Stimulated activated CD4-positive, alpha-beta T cell treated with anti-CD3 and anti-CD28 coated beads, Interleukin-1b, Interleukin-23, amount 100 ng/mL, for 1 hour (primary cell): ENCODE measurements around the gene C9.
"Not testable (repeated sequence)": the region's sequence is repeated elsewhere in the genome, so short reads cannot be mapped to it uniquely, and the experiment has no call there.

Experiments
- DNase-seq, 2 donors: peaks; one replicate each; pipeline ENCODE4 v3.0.0-alpha.2; 2020; ENCODE audit warnings: low read depth in 2 of 2

The C9 gene

DNA sequence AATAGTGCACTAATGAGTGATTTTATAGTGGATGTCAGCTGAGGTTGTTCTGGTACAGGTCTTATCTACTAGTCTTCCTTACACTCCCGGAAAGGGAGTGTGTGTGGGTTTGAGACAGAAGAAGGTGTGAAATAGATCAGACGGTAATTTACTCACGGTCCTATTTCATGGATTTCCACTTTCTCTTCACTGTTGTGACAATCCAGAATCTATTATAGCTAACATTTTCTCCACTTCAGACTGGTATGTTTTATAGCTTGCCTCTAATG lies 7.0 kb upstream of the C9 start:
- no peak for DNase-seq

GRCh38 chr5:39370555-39371366 lies 6.5 kb upstream of the C9 start:
- no peak for DNase-seq

DNA sequence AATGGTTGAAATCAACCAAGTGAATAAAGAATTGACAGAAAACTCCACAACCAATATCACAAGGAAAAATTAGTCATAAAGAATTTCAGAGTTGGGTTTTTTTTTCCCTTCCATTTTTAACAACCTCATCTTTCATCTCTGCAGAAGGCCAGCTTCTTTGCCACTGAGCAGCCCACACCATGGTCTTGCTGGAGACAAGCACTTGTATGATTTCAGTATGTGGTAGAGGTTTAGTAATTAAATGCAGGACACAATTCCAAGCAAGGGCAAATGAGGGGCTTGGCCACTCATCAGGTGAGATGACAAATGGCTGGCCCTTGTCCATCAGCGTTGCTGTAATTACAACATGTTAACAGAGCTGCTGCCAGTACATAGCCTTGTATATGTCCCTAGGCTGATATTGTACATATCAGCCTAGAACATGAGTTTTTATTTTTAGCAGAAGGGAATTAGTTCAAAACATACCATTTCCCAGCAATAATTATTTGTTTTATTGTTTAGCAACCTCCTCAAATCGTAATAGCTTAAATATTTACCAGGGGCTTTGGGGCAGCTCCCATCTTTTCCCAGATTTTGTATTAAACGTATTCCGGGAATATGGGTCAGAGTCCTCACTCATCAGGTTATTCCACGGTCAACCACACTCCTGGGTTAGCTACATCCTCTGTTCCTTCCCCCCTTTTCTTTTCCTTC lies 5.0 kb upstream of the C9 start:
- no peak for DNase-seq

DNA sequence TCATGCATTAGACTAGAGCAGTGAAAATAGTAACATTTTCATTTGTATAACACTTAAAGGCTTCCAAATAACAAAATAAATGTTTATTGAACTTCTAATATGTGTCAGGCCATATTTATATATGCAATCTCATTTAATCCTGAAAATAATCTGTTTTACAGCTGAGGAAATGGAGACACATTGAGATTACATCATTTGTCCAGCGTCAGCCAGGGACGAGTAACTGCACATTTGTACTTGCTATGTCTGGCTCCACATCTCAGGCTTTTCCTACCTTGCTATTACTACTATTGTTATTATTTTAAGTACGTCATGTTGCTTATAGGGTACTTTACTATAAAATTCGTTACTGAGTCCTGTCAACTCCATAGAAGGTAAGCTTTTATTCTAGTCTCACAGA lies 3.8 kb upstream of the C9 start:
- no peak for DNase-seq

GRCh38 chr5:39367711-39368110 lies 3.4 kb upstream of the C9 start:
- DNase-seq: no peak

DNA sequence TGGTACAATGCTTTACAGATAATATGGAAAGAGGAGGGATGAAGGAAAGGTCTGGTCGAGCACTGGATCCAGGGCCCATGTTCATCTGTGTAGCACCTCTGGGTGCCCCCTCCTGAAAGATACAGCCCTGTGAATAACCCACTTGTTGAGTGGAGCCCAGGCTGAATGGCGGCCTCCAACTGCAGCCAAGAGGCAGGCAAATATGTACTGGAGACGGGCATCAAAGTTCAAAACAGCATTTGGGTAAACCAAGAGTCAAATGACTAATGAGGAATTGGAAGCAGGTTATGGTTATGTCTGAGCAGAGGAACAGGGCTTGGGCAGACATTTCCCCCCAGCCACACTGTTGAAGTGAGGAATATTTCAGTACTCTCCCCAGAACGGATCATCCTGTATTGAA lies 1.1 kb downstream of the C9 start:
- DNase-seq: no peak

DNA sequence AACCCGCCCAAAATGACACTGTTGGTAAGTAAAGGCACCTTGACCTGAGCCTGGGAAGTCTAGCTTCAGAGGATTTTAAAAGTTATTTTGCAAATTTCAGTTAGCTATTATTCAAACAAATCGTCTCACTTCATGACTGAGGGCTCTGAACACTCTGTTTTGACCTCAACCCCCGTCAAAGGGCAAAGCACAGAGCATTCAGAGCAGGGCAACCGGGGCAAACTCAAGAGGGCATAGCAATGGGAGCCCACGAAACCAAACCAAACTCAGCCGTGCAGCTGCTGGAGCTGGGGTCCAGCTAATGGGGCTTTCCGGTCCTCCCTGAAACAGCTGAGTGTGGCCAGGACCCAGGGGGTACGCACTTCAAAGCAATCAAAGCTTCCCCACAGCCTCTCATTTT lies 1.6 kb downstream of the C9 start:
- no peak for DNase-seq

DNA sequence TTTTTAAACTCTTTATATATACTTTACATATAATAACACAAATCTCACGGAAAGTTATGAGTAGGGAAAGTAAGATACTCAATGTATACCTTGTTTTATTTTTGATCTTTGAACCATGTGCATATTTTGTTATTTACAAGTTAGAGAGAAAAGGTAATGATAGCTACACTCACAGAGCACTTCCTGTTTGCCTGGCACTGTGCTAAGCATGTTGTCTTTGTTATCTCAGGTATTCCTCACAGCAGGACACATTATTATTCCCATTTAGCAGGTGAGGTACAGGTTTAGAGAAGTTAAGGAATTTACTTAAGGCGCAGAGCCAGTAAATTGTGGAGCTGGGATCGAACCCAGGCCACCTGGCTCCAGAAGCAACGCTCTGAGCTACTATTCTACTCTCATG lies 3.0 kb downstream of the C9 start:
- no peak for DNase-seq

DNA sequence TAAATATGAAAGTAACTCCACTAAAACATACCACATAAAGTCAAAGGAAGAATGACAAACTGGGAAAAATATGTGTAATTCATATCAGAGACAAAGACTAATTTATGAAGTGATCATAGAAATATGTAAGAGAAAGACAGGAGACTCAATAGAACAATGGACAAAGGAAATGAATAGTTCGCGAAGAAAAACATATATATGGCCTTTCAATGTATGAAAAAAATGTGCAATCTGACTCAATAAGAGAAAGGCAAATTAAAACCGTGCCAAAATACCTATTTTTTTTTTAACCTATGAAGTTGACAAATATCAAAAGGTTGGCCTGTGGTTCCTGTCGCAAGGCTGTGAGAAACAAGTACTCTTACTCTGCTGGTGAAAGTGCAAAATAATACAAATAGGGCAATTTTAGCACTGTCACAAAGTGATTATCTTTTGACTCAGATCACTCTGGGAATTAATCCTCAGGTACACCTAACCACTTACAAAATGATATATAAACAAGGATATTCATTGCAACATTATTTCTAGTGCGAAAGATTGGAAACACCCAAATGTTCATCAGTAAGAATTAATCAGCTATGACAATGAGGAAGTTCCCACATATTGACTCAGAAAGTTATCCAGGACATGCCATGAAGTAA lies 3.7 kb downstream of the C9 start:
- no peak for DNase-seq

DNA sequence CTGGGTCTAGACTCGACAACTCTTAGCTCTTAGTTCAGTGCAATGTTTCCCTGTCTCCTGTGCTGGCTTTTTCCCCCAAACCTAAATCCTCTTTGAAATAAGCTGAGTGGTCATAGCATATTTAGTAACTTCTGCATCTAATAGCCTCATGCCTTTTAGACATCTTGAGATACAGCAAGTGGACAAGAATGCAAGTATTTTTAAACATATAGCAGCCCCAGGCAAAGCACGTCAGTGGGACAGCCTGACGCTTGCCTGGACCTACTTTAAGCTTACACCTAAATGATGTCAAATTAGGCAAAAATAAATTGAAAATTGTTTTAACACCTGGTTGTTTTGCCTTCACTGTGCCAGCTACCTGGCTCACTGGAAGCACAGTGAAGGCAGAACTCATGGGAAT lies 8.0 kb downstream of the C9 start:
- DNase-seq: no peak

GRCh38 chr5:39355324-39355723 lies 9.0 kb downstream of the C9 start:
- DNase-seq: no peak

DNA sequence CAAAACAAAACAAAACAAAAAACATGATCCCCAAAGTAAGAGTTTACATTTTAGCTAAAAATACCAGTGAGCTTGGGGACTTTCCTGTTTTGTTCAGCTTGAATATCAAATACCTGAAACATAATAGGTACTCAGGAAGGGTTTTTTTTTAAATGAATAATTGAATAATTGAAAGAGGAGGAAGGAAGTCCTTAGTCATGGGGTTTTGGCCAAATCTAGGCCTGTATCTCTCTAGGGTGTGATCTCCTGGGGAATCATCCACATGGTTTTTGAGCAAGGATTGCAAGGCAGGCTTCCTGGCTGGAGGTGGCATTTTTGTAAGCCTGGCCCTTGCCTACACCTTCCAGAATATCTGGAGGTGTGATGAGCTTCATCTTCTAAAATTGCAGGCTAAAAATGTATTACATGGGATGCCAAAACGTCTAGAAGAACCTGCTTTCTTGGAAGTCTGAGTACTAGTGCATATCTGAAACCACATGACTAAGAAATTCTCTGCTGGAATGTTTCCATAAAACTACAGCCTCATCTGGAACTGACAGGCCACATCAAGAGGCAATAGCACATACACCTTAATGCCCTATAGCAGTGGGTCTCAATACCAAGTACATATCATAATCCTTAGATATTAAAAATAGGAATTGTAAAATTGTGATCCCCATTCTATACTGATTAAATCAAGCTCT lies 10.4 kb downstream of the C9 start:
- DNase-seq: no peak

DNA sequence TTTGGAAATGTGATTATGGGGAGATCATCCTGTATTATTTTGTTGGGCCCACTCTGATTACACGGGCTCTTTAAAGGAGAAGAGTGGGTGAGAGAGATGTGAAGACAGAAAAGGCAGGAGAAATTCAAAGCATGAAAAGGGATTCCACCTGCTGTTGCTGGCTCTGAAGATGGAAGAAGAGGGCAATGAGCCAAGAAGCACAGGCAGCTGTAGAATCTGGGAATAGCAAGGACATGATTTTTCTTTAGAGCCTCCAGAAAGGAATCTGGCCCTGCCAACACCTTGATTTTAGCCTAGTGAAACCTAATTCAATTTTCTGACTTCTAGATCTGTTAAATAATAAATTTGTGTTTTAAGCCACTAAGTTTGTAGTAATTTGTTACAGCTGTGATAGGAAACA lies 11.3 kb downstream of the C9 start:
- DNase-seq: no peak

DNA sequence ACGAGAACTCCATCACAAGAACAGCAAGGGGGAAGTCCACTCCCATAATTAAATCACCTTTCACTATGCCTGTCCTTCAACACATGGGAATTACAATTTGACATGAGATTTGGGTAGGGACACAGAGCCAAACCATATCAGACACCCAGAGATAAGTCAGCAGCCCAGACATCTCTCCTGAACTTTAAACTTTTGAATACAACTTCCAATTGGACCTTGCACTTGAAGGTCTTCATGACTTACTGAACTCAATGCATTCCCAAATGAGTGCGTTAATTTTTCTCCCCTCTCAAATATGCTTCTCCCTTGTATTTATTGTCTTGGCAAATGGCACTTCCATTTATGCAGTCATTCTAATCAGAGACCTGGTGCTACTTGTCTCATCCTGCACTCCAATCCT lies 12.1 kb downstream of the C9 start:
- no peak for DNase-seq

DNA sequence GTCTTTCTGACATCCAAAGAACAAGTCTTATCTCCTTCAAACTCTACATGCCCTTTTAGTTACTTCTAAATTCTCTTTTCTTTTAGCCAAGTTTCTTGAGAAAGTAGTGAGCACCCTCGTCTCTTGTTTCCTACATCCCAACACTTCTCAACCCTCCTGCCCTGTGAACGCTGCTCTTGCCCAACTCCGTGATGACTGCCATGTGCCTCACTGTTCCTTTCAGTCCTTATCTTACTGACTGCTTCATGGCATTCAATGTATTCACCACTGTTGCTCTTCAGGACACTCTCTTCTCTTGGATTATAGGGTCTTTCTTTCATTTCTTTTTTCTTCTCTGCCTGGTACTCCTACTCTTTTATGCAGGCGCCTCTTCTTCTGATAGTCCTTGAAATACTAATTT lies 14.8 kb downstream of the C9 start:
- DNase-seq: no peak

GRCh38 chr5:39342460-39342859 lies 21.8 kb downstream of the C9 start:
- DNase-seq: no peak

DNA sequence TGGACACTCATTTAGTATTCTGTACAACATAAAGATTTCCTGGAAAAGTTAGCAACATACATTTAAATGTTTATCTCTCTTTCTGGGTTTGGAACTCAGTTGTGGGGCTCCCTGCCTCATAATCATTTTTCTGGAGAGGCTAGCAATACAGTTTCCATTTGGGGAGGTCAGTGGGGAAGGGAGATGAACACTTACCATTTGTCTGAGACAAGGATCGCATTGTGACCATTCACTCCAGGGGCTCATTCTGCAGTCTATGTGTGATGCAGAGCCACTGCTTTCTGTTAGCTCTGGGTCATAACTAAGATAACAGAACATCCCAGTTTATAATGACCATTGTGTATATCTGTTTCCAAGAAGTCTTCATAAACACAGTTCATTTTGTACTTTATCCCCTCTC lies 22.4 kb downstream of the C9 start:
- no peak for DNase-seq

DNA sequence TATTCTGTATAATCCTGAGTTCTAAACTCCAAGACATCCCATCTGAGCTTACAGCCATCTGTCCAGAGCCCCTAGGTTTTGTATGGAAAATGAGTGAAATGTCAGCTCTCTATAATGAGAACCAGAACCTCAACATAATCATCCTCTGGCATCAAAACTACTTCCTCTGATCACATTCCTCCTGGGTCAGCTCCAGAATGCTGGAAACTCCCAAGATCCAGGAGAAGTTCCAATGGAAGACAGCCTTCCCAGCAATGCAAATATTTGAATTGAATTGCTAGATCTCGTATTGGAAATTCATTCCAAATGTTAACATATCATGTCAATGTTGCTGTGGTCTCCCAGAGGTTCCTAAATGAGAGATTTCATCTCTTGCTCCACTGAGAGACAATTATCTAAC lies 23.8 kb downstream of the C9 start:
- no peak for DNase-seq

DNA sequence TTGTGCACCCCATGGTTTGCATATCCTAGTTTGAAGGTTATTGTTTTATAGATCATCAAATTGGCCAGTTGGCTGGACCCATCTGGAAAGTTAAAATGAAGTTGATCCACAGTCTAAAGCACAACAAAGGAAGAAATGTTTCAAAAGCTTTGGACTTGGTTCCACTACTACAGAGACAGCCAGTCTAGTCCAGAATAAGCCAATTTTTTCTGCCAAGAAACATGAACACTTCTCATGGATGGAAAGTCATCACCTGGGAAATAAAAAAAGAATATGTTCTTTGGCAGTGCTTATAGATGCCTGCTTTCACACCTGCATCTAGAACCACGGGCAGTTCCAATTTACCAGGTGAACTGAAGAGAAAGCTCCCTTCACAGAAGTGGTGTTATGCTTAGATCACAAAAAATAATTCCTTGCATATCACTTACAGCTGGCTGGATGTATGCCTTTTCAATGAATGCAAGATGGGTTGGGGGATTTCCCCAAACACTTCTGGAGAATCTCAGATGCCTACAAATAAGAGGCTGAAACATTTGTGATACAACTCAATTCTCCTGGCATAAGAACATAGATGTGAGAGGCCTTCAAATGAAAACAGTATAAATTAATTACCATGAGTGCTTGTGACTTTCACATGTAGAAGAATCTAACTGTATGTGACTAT lies 26.9 kb downstream of the C9 start:
- DNase-seq: no peak

DNA sequence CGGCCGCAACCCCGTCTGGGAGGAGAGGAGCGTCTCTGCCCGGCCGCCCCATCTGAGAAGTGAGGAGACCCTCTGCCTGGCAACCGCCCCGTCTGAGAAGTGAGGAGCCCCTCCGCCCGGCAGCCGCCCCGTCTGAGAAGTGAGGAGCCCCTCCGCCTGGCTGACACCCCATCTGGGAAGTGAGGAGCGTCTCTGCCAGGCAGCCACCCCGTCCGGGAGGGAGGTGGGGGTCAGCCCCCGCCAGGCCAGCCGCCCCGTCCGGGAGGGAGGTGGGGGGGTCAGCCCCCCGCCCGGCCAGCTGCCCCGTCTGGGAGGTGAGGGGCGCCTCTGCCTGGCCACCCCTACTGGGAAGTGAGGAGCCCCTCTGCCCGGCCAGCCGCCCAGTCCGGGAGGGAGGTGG lies 30.0 kb downstream of the C9 start:
- not testable (repeated sequence) for DNase-seq

DNA sequence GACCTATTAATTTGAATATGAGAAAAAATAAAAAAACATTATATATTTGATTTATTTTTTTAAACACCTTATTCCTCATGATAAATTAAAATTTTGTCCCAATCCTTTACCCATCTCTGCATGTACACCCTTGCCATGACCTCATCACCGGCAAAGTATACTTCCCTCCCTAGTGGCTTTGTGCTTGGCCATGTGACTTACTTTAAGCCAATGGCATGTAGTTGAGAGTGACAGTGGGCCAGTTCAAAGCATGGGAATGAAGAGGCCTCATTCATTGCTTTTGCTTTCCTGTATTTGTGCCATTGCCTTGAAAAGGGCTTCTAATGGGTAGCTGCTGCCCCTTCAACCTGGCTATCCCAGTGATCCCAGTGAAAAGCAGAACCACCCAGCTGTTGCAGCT lies 31.2 kb downstream of the C9 start:
- DNase-seq: no peak

DNA sequence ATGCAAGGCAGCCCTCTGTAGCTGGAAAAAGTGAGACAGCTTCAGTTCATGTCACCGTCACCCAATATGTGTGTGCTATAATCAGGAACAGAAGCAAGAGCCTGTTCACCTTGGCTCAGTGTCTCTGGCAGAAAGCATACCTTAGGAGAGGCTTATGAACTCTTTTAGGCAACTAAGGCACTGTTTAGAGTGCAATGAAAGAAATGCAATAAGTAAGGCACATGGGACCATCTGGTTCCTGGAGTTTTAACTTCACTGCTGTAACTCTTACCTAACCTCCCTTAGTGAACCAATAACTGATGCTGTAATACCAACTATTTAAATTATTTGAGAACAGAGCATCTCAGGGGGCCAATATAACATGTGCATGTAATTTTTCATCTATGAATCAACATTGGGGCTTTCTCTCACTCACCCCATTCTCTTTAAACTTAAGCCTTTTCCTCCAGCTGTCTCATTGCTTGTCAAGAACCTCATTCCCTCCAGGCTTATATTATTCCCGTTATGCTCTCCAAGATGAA lies 32.4 kb downstream of the C9 start:
- DNase-seq: no peak
